Endothelial cell of umbilical vein (primary cell): Measurements from ENCODE around the gene TYR. TPM values are rescaled to one million over a fixed set of nuclear protein-coding genes. Genes with fewer than 3 reads are reported as not detected.

Experiments
- BruUV-seq: library from RNA; stranded (reverse); fragments of 400-500 nt; replicated peaks from 2 replicates; lab custom pipeline; 2021; lab: Mats Ljungman, UMichigan
- CTCF ChIA-PET: fragments of 300-600, 350-600 bp; sonication (Branson Sonifier 250); formaldehyde crosslinking; loops from one replicate; lab custom pipeline; 2021; ENCODE audit warnings: antibody characterized with exemption, inconsistent platforms; lab: Charles Lee
- POLR2A ChIA-PET: fragments of 300-600, 350-600 bp; sonication (Branson Sonifier 250); formaldehyde crosslinking; loops from one replicate; lab custom pipeline; 2021; ENCODE audit warnings: antibody characterized with exemption, inconsistent platforms; lab: Charles Lee
- DNase-seq: peaks from one replicate; pipeline ENCODE4 v3.0.0-alpha.2; 2011; ENCODE audit warnings: low read depth, low spot score
- FAIRE-seq: peaks from 2 replicates; lab custom pipeline; 2011; peaks lifted over from hg19 to GRCh38; lab: Jason Lieb, UNC
- H2AFZ ChIP-seq: 2 replicates; pipeline ENCODE4 v1.6.0; 2012; ENCODE audit warnings: low read depth, low read length, control low read depth, inconsistent platforms
- H3K27ac ChIP-seq: 2 replicates; pipeline ENCODE4 v1.5.1; 2011; ENCODE audit warnings: low read depth, mild to moderate bottlenecking, control low read depth, low read length, moderate library complexity; ENCODE audit not compliant: insufficient read depth
- H3K27me3 ChIP-seq, 2 experiments: 2 replicates each; pipeline versions ENCODE4 v1.6.0 to v1.6.1; 2011; ENCODE audit warnings: low read length in 2 of 2, mixed read lengths in 1 of 2; ENCODE audit not compliant: control insufficient read depth in 2 of 2, insufficient read depth in 2 of 2
- H3K36me3 ChIP-seq, 2 experiments: 2 replicates in 1 of 2; 3 replicates in 1 of 2; pipeline ENCODE4 v1.5.1; 2011; ENCODE audit warnings: low read length in 2 of 2, mild to moderate bottlenecking in 1 of 2, moderate library complexity in 1 of 2; ENCODE audit not compliant: control insufficient read depth in 2 of 2, insufficient read depth in 2 of 2; ENCODE audit errors: extremely low read depth in 1 of 2
- H3K4me1 ChIP-seq: 3 replicates; pipeline ENCODE4 v1.5.1; 2011; ENCODE audit warnings: mild to moderate bottlenecking, low read length; ENCODE audit not compliant: control insufficient read depth, insufficient read depth; ENCODE audit errors: extremely low read depth
- H3K4me2 ChIP-seq: 2 replicates; pipeline ENCODE4 v1.6.1; 2011; ENCODE audit warnings: low read length, control low read depth, mixed read lengths; ENCODE audit not compliant: insufficient read depth
- H3K4me3 ChIP-seq, 3 experiments: fragments of 200-600 bp in 1 of 3; sonication (generic), shearing (Covaris generic) in 1 of 3; replicated peaks in 1 of 3; 2 replicates each; pipeline ENCODE4 v1.5.1; 2011 to 2016; ENCODE audit warnings: control low read depth in 3 of 3, low read length in 3 of 3, mild to moderate bottlenecking in 2 of 3, inconsistent platforms in 1 of 3, low read depth in 1 of 3, moderate library complexity in 1 of 3; ENCODE audit not compliant: insufficient read depth in 1 of 3
- H3K79me2 ChIP-seq: 2 replicates; pipeline ENCODE4 v1.6.0; 2012; ENCODE audit warnings: low read length, inconsistent platforms; ENCODE audit not compliant: control insufficient read depth, insufficient read depth
- H3K9ac ChIP-seq: replicated peaks from 2 replicates; pipeline ENCODE3; 2011; ENCODE audit warnings: low read length, control low read depth; ENCODE audit not compliant: insufficient read depth; ENCODE audit errors: extremely low read depth
- H3K9me1 ChIP-seq: replicated peaks from 3 replicates; pipeline ENCODE4 v1.6.0; 2011; ENCODE audit warnings: mild to moderate bottlenecking, low read length; ENCODE audit not compliant: control insufficient read depth, insufficient read depth; ENCODE audit errors: extremely low read depth
- H3K9me3 ChIP-seq: replicated peaks from 2 replicates; pipeline ENCODE4 v1.5.1; 2012; ENCODE audit warnings: low read length, inconsistent platforms; ENCODE audit not compliant: control insufficient read depth, insufficient read depth
- H4K20me1 ChIP-seq: replicated peaks from 2 replicates; pipeline ENCODE3; 2011; ENCODE audit warnings: mild to moderate bottlenecking, low read length; ENCODE audit not compliant: control insufficient read depth, insufficient read depth; ENCODE audit errors: extremely low read depth
- CTCF ChIP-seq, 2 donors: IDR thresholded peaks; 1 replicate in 1 of 2; 2 replicates in 1 of 2; pipeline ENCODE4 v1.5.1; 2011; ENCODE audit warnings: low read length in 2 of 2, mild to moderate bottlenecking in 2 of 2, moderate library complexity in 2 of 2, control low read depth in 1 of 2, inconsistent platforms in 1 of 2, low read depth in 1 of 2; ENCODE audit not compliant: insufficient read depth in 1 of 2; ENCODE audit errors: extremely low read depth in 1 of 2
- EZH2 ChIP-seq: IDR thresholded peaks from 2 replicates; pipeline ENCODE4 v1.6.1; 2012; ENCODE audit warnings: borderline replicate concordance, low read depth, mild to moderate bottlenecking, moderate library complexity, low read length, inconsistent platforms; ENCODE audit not compliant: severe bottlenecking
- FOS ChIP-seq: IDR thresholded peaks from 2 replicates; pipeline ENCODE4 v1.6.1; 2011; ENCODE audit warnings: mild to moderate bottlenecking, low read length, moderate library complexity, borderline replicate concordance; ENCODE audit not compliant: insufficient read depth
- GATA2 ChIP-seq: IDR thresholded peaks from 2 replicates; pipeline ENCODE4 v1.7.0; 2011; ENCODE audit warnings: low read depth, mild to moderate bottlenecking, moderate library complexity, mixed read lengths, low read length; ENCODE audit not compliant: insufficient read length, insufficient read depth
- JUN ChIP-seq: IDR thresholded peaks from 2 replicates; pipeline ENCODE4 v1.6.1; 2011; ENCODE audit warnings: borderline replicate concordance, low read depth; ENCODE audit not compliant: insufficient read length, insufficient read depth
- MAX ChIP-seq: IDR thresholded peaks from 2 replicates; pipeline ENCODE4 v1.6.1; 2011; ENCODE audit not compliant: insufficient read depth, insufficient read length
- MYC ChIP-seq: IDR thresholded peaks from one replicate; pipeline ENCODE4 v1.6.1; 2011; ENCODE audit warnings: mild to moderate bottlenecking, low read depth, low read length
- POLR2A ChIP-seq: IDR thresholded peaks from 2 replicates; pipeline ENCODE4 v1.6.1; 2012; ENCODE audit warnings: low read depth, mild to moderate bottlenecking, control low read depth, low read length
- POLR2AphosphoS5 ChIP-seq: IDR thresholded peaks from 2 replicates; pipeline ENCODE4 v1.6.1; 2012; ENCODE audit warnings: low read depth, mild to moderate bottlenecking, control low read depth, low read length, moderate library complexity; ENCODE audit not compliant: insufficient read depth
- dilution Hi-C: fragments of 300-500 bp; cut with MboI; formaldehyde crosslinking; loops from one replicate; pipeline ENCODE4 v1.15.0; 2019; ENCODE audit warnings: low sequenced_read_pairs; ENCODE audit not compliant: extremely low pct_ligation_motif_present
- intact Hi-C: fragments of 100-400 bp; cut with micrococcal nuclease; formaldehyde crosslinking; loops from one replicate; pipeline ENCODE4 v1.10.0; 2022
- polyA plus RNA-seq, 4 experiments: library from polyadenylated mRNA; depleted of rRNA in 3 of 4; stranded (reverse) in 3 of 4; unstranded in 1 of 4; fragments of >200 nt; gene quantifications; 2 replicates each; pipeline versions ENCODE4 v1.2.1 to v1.2.3, GENCODE V29; 2011 to 2012; ENCODE audit warnings: missing spikeins in 1 of 4
- total RNA-seq: library from RNA; stranded (reverse); gene quantifications from 2 replicates; pipeline ENCODE4 v1.2.3, GENCODE V29; 2021

TYR gene
- total and polyA plus RNA-seq, 2 donors (not counting 3 experiments of a cell fraction or from before 2014, with no cell fraction given) = not detected

- Histone ChIP-seq H2AFZ (no peak overlapping the region), H3K9me3 (no peaks in the 10 kb centered on the region), H3K9ac (no peak overlapping the region), H3K27ac (no peak overlapping the region), H3K27me3 (no peaks in the 10 kb centered on the region), H3K36me3 (no peaks in the 10 kb centered on the region), H3K9me1 (no peaks in the 10 kb centered on the region), H3K4me1 (no peaks in the 10 kb centered on the region), H3K4me3 (no peak overlapping the region), H4K20me1 (no peaks in the 10 kb centered on the region), H3K4me2 (no peak overlapping the region), H3K79me2 (no peaks in the 10 kb centered on the region)
- dilution Hi-C loops (no loop called here), intact Hi-C loops (no loop called here)
- POLR2A ChIA-PET = no interaction called here
- CTCF ChIA-PET = no interaction called here
- DNase-seq = no peak
- TF ChIP-seq POLR2A = no peak
- TF ChIP-seq MAX = no peak
- TF ChIP-seq GATA2 = no peak
- no peak for TF ChIP-seq JUN
- TF ChIP-seq CTCF (IDR thresholded peaks at IDR 0.05; ENCODE audit: extremely low read depth in 1 of 2, insufficient read depth in 1 of 2, low read depth in 1 of 2, low read length in 2 of 2) = no peak
- TF ChIP-seq FOS = no peak
- no peak for TF ChIP-seq POLR2AphosphoS5
- TF ChIP-seq MYC = no peak
- no peak for TF ChIP-seq EZH2
- no peak for FAIRE-seq
- no TSS peak for BruUV-seq
These were observed 143.7 kb downstream of the TYR start for GRCh38 chr11:89321401-89321800.
